Retina (tissue), 1 donor: Measurements from ENCODE around the gene EXOC4.
"Not testable (repeated sequence)": the region's sequence is repeated elsewhere in the genome, so short reads cannot be mapped to it uniquely, and the experiment has no call there.

Experiments
- DNase-seq: peaks from one replicate; pipeline ENCODE4 v3.0.0-alpha.2; 2016

The EXOC4 gene

DNA sequence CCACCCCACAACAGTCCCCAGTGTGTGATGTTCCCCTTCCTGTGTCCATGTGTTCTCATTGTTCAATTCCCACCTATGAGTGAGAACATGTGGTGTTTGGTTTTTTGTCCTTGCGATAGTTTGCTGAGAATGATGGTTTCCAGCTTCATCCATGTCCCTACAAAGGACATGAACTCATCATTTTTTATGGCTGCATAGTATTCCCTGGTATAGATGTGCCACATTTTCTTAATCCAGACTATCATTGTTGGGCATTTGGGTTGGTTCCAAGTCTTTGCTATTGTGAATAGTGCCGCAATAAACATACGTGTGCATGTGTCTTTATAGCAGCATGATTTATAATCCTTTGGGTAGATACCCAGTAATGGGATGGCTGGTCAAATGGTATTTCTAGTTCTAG lies 26.1 kb downstream of the EXOC4 start:
- DNase-seq, result not testable (repeated sequence)

DNA sequence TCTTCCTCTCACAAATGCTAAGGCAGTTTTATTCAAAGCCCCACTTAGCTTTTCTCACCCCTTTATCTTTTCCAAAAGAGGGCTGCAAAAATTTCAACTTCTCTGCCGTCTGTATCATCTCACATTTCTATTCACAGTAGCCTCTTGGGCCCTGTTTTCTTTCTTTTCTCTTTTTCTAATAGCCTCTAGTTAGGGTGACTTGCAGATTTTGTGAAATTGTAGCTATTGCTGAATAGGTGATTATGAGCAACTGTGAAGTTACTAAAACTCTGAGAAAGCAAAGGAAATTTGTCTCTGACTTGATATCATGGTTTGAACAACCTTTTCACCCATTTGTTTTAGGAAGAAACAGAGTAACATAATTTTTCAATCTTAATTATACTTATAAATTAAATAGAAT lies 29.2 kb downstream of the EXOC4 start:
- DNase-seq, result no peak

DNA sequence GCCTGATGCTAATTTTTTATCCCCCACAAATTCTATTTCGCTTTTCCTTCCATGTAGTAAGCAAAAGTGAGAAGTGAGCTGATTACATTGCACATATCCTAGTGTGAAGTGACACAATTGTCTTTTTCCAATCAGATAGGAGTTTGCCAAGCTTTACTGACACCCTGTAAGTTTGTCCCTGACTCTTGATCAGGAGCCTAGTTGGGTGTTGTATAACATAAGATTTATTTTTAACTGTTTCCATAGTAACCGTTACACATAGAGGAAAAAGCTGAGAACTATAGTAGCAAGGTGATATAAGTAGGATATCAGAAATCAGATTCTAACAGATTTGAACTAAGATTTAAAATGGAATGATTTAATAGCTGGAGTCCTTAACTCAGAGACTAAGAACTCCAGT lies 31.2 kb downstream of the EXOC4 start:
- DNase-seq, result no peak

DNA sequence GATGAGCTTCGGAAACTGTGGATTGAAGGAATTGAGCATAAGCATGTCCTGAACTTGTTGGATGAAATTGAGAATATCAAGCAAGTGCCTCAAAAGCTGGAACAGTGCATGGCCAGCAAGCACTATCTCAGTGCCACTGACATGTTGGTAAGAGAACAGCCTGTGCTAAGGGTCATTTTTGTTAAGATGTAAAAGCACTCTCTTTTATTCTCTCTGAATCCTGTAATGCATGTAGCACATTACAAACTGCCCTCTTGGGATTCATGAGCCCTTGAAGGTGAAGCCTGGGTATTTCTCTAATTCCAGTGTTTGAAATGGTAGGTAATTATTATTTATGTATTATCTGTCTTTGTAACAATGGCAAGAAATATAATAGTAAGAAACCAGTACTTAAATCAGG lies 36.1 kb downstream of the EXOC4 start:
- DNase-seq, result no peak

DNA sequence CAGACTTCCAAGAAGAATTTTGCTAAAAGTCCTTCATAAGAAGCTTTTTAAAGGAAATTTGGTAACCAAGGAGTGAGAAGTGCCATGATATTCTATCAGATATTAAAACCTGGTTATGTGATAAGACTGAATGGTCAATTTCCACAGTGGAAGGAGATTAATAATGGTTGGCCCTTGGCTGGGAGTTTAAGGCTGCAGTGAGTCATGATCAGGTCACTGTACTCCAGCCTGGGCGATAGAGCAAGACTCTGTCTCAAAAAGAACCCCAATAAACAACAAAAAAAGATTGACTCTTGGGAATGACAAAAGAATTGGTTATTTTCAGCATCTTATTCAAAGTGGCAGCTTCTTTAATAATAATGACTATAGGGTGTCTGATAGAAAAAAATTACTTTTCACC lies 37.2 kb downstream of the EXOC4 start:
- no peak for DNase-seq

DNA sequence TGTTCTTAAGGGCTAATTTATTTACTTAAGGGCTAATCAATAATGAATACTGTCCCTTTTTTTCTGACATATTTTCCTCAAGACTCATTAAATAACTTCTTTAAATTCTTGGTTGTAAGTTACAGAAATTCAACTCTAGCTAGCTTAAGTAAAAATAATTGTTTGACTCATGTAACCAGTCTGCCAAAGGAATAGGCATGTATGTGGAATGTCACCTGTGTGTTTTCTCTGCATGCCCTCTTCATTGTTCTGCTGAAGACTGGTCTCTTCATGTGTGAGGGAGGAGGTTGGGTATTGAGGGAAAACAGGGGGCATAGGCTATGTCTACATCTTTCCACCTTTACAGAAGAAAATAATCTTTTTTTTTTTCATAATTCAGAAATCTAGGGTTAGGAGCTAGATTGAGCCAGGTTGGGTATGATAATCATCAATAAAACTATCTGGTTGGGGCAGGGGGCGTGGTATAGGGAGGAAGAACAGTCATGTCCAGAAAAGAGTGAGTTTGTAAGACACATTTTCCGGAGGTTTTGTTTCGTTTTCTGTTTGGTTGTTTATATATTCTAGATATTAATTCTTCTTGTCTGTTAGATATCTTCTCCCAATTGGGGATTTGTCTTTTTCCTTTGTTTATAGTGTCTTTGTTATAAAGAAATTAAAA lies 37.9 kb downstream of the EXOC4 start:
- no peak for DNase-seq

DNA sequence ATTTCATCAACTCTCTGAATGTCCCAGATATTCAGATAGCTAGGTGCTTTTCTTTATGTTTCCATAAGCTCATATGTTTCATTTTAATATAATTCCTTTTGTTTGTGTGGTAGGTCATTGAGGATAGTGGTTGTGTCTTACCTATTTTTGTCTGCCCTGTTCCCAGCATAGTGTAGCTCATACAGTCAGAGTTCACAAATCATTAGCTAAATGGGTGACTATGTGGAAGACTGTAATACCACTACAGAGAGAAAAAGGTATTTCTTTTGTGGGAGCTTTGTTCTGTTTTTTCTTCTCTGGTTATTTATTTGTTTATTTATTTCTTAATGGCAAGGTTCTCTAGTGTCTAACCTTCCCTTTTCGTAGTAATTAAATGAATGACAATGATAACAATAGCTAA lies 39.8 kb downstream of the EXOC4 start:
- DNase-seq, result no peak

DNA sequence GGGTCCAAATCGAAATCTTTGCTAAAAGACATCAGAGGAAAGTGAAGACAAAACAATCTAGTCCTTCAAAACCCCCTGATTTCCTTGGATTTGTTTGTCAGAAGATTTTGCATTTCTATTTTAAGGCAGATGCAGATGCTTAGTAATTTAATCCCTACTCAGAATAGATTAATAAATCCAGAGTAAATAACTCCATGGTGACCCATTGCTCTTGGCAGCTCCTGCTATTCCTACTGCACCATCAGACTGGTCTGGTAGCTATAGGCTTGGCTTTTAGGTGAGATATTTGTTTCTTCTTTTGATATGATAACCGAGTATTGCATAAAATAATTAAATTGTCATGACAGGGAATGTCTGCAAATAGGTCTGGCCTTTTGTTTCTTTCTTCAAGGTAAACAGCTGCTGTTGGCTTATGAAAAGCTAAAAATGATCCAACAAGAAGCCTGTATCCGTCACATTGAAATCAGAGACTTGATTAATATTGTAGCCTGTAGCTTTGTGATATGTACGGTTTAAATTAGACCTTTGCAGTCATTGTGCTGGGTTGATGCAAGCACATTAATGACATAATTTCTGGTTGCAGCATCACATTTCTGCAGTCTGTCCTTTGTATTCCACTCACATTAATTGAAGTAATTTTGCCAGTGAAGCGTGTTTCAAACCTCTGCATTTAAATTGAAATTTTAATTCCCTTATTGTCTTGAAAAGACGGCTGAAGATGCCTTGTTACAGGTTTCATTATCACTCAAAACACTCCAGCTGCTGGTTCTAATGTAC lies 40.7 kb downstream of the EXOC4 start:
- peak; percentile 47 for DNase-seq

DNA sequence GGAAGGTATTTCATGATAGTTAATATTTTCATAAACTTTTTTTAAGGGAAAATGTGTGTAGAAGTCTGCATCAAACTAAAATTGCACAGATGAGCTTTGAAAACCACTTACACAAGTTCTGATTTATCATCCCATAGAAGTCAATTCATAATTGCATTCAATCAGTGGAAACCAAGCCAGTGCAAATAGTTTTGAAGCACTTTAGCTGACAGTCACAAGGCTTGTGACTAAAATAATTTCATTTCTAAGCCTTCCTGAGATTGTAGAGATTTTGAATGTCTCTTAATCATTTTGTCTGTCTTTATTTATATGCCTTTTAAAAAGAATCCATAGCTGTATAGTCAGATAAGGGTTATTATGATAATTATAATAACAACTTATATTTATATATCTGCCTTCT lies 41.4 kb downstream of the EXOC4 start:
- no peak for DNase-seq

DNA sequence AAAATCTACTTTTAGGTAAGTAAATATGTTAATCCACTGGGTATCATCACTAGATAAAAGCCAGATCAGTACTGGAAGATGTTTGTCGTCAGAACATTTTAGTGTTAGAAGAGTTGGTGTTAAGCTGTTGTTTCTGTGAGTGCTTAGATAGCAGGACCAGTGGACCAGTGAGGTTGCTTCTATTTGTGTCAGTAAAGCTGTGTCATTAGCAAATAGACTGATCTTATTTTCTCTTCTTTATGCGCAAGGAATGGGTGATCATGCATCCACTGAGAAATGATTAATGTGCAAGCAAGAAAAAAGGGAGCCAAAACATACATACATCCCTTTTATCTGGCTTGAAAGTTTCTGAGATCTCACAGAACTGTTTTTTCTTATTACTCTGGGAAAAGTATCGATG lies 42.6 kb downstream of the EXOC4 start:
- no peak for DNase-seq

DNA sequence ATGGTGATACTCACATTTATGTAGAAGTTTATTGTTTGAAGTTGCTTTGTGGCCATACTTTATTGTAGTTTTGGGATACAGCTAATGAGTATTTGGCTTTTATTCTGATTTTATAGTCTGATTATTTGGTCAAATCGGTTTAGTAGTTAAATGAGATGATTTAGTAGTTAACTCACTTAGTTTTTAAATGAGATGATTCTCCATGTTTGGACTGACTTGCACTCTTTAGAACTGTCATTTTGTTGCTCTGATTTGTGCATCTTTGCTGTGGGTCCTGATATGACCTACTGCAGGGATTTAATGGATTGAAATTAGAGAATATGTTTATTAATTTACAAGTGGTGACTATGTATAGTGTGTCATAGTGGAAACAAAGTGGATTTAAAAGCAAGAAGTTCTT lies 44.2 kb downstream of the EXOC4 start:
- DNase-seq, result no peak

DNA sequence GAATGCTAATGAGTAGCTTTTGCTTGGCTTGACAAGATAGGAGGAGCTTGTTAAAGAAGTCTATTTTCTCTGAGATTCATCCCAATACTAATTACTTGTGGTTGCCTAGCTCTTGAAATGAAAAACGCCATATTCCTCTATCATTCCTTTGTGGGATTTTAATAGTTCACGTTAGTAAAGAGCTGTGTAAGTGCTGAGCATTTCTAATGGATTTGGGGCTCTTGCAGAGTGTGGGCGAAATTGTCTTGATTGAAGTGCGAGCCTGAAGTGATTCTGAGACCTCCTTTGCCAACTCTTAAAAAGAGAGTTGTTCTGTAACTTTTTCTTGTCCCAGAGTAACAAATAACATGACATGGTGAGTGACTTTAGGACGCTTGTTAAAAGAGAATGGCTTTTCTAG lies 45.2 kb downstream of the EXOC4 start:
- DNase-seq, result no peak

DNA sequence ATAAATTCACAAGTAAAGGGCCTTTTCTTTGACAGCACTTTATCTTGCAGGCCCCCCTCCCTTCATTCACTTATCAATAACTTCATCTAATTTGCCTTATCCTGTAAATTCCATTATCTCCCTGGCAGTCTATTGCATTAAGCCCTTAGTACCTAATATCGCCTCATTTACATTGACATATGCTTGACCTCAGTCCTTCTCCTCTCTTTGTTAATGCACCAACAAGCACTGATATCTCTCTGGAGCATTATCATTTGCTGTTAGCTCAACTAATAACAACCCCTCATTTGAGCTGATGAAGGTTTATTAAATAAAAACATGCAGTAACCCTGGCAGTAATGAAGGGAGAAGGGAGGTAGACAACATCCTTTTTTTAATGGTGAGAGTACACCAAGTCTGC lies 46.8 kb downstream of the EXOC4 start:
- no peak for DNase-seq

DNA sequence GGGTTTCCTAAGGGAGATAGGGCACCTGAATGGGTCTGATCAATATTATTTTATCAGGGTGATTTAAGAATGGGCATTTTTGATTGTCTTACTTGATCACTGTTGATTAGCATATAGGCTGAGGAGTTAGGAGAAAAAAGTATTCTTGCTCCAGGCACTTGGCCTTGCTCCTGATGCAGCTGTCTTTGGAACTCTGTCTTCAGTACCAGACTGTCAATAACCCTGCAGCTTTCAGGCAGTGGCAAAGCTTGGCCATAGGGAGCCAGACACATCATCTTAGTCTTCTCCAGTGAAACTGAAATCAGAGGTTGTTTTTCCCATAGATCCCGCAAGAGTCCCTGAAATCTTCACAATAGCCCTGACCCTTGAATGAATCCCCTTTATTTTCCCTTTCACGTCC lies 47.2 kb downstream of the EXOC4 start:
- DNase-seq, result no peak

DNA sequence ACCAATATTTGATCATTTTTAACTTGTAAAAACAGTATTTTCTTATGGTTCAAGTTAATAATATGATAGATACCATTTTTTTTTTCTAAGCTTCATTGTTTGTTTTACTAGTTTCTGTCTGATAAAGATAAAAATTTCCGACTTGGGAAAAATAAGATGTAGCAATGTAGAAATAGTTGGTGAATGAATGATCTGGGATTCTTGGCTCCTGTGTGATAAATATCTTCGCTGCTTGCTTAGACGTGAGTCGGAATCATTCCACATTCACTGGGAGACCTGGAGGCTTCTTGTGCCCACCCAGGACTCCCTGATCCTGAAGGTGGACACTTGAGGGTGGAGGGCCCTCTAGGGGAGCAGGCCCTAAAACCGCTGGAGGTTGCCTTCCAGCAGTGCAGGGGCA lies 47.9 kb downstream of the EXOC4 start:
- no peak for DNase-seq

DNA sequence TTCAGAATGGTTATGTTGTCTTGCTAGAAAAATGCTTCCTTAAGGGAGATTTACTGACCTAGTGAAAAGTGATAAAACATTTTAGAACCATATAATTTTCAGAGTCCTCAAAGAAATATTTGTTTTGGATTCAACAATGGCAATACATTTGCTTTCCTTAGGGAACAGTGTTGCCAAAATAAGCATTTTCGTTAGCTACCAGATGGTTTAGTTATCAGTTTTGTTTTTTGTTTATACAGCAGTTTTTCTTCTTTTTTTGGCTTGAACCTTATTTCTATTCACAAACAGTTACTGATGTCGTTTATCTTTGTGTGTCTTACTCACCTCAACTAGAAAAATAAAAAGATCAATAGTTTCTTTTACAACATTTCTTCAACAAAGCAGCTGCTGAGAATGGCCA lies 48.6 kb downstream of the EXOC4 start:
- no peak for DNase-seq

DNA sequence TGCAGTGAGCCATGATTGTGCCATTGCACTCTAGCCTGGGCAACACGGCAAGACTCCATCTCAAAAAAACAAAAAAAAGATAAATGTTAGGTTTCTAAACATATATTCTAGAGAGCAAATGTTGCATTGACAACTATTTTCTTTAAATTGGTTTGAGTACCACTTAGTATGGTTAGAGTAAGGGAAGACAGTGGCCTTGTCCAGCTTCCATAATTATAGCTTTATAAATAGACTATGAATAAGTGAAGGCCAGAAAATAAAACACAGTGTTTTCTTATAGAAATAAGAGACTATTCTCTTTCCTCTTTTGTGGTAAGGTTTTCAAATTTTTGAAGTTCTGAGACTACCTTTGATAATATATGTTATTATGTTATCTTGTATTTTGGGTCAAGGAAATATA lies 50.5 kb downstream of the EXOC4 start:
- DNase-seq, result no peak

DNA sequence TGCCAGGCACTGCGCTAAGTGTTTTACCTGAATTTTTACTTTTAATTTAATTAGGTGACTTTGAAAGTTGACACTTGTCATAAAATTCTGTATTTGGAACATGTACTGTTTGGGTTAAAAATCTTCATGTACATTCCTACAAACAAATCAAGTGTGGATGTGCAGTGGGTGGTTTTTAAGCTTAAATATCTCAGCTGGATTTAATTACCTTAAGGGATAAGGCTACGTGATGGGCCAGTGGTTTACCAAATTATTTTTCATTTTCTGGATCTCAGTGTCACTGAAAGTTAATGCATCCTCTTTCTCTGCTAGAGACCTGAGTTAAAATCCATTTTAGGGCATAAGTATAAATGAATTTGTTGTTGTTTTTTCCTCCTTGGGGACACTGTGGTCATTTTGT lies 51.1 kb downstream of the EXOC4 start:
- no peak for DNase-seq

DNA sequence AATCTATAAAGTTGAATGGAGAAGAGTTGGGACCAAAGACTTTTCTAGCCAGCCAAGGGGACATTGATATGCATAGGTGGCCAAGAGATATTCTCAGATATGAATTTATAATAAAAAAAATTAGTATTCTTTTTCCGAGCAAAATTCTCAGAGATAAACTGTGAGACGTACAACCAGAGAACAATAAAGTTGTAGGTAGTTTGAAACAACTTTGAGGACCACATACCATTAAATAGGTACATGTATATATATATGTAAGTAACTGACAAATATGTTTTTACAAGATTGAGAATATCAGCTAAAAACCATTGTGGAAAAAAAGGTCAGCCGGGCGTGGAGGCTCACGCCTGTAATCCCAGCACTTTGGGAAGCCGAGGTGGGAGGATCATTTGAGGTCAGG lies 56.5 kb downstream of the EXOC4 start:
- DNase-seq, result no peak

DNA sequence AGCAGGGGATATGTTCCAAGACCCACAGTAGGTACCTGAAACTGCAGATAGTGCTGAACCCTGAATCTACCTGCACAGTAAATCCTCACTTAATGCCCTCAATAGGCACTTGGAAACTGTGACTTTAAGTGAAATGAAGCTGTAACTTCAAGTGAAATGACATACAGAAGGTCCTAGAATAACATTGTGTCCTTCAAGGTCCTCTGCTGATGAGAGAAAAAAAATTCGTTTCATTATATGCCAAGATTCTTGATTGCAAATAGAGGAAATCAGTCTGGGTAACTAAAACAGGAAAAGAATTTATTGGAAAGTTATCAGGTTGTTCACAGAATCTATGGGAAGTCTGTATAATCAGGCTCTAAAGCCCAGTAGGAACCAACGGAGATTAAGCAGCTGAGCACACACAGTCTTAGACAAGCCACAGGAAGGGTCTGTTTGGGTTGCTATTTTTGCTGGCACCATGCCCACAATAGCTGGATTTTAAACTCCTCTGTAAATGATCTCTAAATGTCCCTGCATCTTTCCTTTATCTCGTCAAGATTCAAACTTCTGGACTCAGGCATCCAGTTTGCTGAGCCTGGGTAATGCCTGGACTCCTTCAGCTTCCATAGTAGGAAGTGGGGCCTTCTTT lies 57.5 kb downstream of the EXOC4 start:
- DNase-seq, result no peak

DNA sequence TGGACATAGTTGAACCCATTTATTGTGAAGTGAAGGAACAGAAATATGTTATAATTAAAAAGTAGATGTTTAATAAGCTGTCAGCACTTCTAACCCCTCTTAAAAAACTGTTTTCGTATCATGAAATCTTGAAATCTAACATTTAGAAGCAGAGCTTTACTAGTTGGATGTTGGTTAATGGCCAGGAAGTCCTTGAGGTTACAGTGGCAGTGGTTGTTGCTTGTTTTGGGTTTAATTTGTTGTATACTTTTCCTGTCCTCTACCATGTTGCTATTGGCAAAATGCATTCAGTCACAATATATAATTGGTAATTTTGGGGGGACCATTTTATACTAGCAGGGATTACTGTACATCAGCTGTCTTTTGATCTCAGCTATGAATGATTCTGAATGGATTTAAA lies 60.7 kb downstream of the EXOC4 start:
- no peak for DNase-seq

DNA sequence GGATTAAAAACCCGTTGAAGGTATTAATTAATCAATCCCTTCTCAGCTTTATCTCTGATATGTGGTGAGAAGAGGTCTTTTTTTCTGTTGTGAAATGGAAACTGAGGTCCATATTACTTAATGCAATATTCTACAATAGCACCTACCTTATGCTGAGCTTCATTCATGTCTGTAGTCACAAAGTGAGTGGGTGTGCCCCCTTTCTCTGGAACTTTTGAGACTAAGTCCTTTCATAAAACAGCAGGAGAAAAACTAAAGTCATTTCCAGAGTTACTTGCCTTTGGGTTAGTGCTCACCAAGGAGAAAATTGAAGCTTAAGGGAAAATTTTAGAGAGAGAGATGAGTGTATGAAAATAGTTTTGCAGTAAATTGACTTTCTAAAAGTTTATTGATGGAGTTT lies 61.2 kb downstream of the EXOC4 start:
- DNase-seq, result no peak

DNA sequence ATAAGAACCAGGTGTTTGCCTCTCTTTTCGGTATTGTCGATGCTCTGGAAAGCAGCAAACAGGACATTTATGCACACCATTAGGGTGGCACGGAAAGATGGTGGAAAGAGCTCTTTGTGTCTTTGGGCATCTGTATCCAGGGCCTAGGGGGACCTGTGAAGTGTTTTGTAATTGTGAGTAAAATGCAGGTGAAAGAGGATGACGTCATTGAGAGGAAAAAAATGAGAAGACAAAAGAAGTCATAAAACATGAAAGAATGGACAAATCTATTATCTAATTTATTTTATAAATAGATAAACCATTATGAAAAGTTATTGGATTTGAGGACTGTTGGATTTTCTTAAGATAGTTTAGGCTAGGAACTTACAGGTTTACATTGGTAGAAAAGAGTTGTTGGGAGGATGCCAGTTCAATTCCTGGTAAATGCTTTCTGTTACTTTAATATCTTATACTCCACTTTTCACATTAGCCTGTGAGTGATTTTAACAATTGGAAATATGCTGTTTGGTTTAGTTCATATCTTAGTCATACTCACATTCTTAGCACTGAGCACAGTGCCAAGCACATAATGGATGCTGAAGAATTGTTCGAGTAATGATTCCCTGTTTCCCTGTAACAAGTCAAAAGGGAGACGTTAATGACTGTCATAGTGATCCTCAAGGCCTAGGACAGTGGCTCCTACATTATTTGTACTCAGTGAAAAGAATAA lies 62.6 kb downstream of the EXOC4 start:
- DNase-seq, result no peak

DNA sequence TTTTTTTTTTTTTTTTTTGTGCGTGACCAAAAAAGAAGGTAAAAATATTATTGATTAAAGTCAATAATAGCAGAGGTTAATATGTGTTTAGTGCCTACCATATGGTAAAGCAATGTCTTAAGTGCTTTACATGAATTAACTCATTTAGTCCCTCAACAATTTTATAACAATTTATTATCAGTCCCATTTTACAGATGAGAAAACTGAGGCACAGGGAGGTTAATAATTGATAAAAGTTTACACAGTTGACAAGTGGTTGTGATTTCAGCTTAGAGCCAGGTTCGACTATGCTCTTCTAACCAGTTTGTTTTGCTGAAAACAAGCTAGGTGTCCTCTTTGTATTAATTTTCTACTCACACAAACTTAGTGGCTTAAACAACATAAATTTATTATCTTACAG lies 67.0 kb downstream of the EXOC4 start:
- no peak for DNase-seq
